HEK293T (cell line): ENCODE results near the gene ERC2.

Experiments
- CTCF ChIA-PET: fragments of 350-600 bp; formaldehyde crosslinking; extraction: SDS; loops from one replicate; lab custom pipeline; 2021; ENCODE audit warnings: antibody characterized with exemption, inconsistent platforms; lab: Yijun Ruan, JAX
- POLR2A ChIA-PET: fragments of 350-600 bp; formaldehyde crosslinking; extraction: SDS; loops from one replicate; lab custom pipeline; 2020; ENCODE audit warnings: antibody characterized with exemption, inconsistent platforms; lab: Yijun Ruan, JAX
- DNase-seq: peaks from one replicate; pipeline ENCODE4 v3.0.0; 2012; ENCODE audit warnings: mixed read lengths; ENCODE audit errors: extremely low spot score
- ARNT ChIP-seq: fragments of 450-650 bp; IDR thresholded peaks from 2 replicates; pipeline ENCODE4 v1.6.1; 2017; ENCODE audit warnings: mild to moderate bottlenecking
- BHLHE40 ChIP-seq: fragments of 450-650 bp; IDR thresholded peaks from 2 replicates; pipeline ENCODE4 v1.6.1; 2016; ENCODE audit warnings: mild to moderate bottlenecking, moderate library complexity, borderline replicate concordance
- CTBP1 ChIP-seq: fragments of 450-650 bp; IDR thresholded peaks from 2 replicates; pipeline ENCODE4 v1.6.1; 2016; ENCODE audit warnings: borderline replicate concordance
- ELF4 ChIP-seq: fragments of 450-650 bp; IDR thresholded peaks from 2 replicates; pipeline ENCODE4 v1.6.1; 2017; ENCODE audit warnings: antibody characterized with exemption
- FOXA1 ChIP-seq: fragments of 450-650 bp; IDR thresholded peaks from 2 replicates; pipeline ENCODE4 v1.6.1; 2016; ENCODE audit warnings: mild to moderate bottlenecking
- FOXK2 ChIP-seq: fragments of 450-650 bp; IDR thresholded peaks from 2 replicates; pipeline ENCODE4 v1.6.1; 2016; ENCODE audit warnings: mild to moderate bottlenecking
- FOXM1 ChIP-seq: fragments of 450-650 bp; IDR thresholded peaks from 2 replicates; pipeline ENCODE4 v1.6.1; 2017; ENCODE audit warnings: mild to moderate bottlenecking, borderline replicate concordance
- HDGF ChIP-seq: fragments of 450-650 bp; IDR thresholded peaks from 2 replicates; pipeline ENCODE4 v1.6.1; 2017; ENCODE audit warnings: antibody characterized with exemption, borderline replicate concordance
- L3MBTL2 ChIP-seq: fragments of 450-650 bp; conservative IDR thresholded peaks from 2 replicates; pipeline ENCODE4 v1.6.1; 2016; ENCODE audit warnings: mild to moderate bottlenecking
- LEF1 ChIP-seq: fragments of 450-650 bp; IDR thresholded peaks from 2 replicates; pipeline ENCODE4 v1.6.1; 2017; ENCODE audit warnings: mild to moderate bottlenecking, borderline replicate concordance
- NFRKB ChIP-seq: fragments of 450-650 bp; IDR thresholded peaks from 2 replicates; pipeline ENCODE4 v1.6.1; 2016; ENCODE audit warnings: mild to moderate bottlenecking, moderate library complexity
- PKNOX1 ChIP-seq: fragments of 450-650 bp; IDR thresholded peaks from 2 replicates; pipeline ENCODE4 v1.6.1; 2016
- SP1 ChIP-seq: fragments of 450-650 bp; IDR thresholded peaks from 2 replicates; pipeline ENCODE4 v1.6.1; 2017
- SUZ12 ChIP-seq: fragments of 450-650 bp; IDR thresholded peaks from 2 replicates; pipeline ENCODE4 v1.6.1; 2016; ENCODE audit warnings: mild to moderate bottlenecking
- TARDBP ChIP-seq: fragments of 450-650 bp; IDR thresholded peaks from 2 replicates; pipeline ENCODE4 v1.6.1; 2016
- ZNF384 ChIP-seq: fragments of 450-650 bp; IDR thresholded peaks from 2 replicates; pipeline ENCODE4 v1.6.1; 2016

ERC2 gene

GRCh38 chr3:56290374-56290773 is 177.9 kb downstream of the ERC2 start:
- ChIA-PET POLR2A (no interaction called here), CTCF (interaction anchor here (0.6 to 1.0 kb wide), 2 partner anchors 13 to 321 kb away, joined by 3 to 4 read pairs; no protein-coding TSS in a partner anchor)
- DNase-seq: no peak
- no peak for TF ChIP-seq FOXM1
- TF ChIP-seq HDGF: no peak
- TF ChIP-seq ARNT: no peak
- no peak for TF ChIP-seq BHLHE40
- no peak for TF ChIP-seq SUZ12
- TF ChIP-seq TARDBP: no peak
- no peak for TF ChIP-seq FOXK2
- TF ChIP-seq CTBP1: no peak
- no peak for TF ChIP-seq SP1
- no peak for TF ChIP-seq L3MBTL2
- no peak for TF ChIP-seq PKNOX1
- TF ChIP-seq LEF1: no peak

GRCh38 chr3:56288258-56288657 is 180.0 kb downstream of the ERC2 start:
- ChIA-PET POLR2A (no interaction called here), CTCF (no interaction called here)
- DNase-seq: no peak
- TF ChIP-seq FOXA1: no peak
- TF ChIP-seq LEF1: no peak
- no peak for TF ChIP-seq SP1
- no peak for TF ChIP-seq NFRKB
- TF ChIP-seq TARDBP: no peak
- TF ChIP-seq ARNT: no peak
- TF ChIP-seq CTBP1: no peak
- TF ChIP-seq FOXK2: no peak
- TF ChIP-seq ZNF384: no peak
- TF ChIP-seq ELF4: no peak

GRCh38 chr3:56282341-56282740 is 185.9 kb downstream of the ERC2 start:
- no peak for TF ChIP-seq HDGF
- no peak for TF ChIP-seq BHLHE40
- no peak for TF ChIP-seq ZNF384
- no peak for TF ChIP-seq L3MBTL2
- TF ChIP-seq LEF1: no peak
- TF ChIP-seq ELF4: no peak
- POLR2A ChIA-PET: no interaction called here
- no peak for DNase-seq
- CTCF ChIA-PET: no interaction called here

GRCh38 chr3:56277236-56277635 is 191.0 kb downstream of the ERC2 start:
- CTCF ChIA-PET: interaction anchor here (1.1 kb wide), 1 partner anchor 26 kb away, joined by 3 read pairs; no protein-coding TSS in a partner anchor
- no peak for DNase-seq

GRCh38 chr3:56275120-56275519 is 193.1 kb downstream of the ERC2 start:
- CTCF ChIA-PET: no interaction called here
- DNase-seq: no peak
- TF ChIP-seq SUZ12 (no peak), FOXK2 (no peak), PKNOX1 (no peak), ARNT (no peak), SP1 (no peak), FOXM1 (no peak), BHLHE40 (no peak), CTBP1 (no peak), ZNF384 (no peak), NFRKB (no peak), HDGF (no peak), LEF1 (no peak), L3MBTL2 (no peak), ELF4 (no peak), FOXA1 (no peak), TARDBP (no peak)
- POLR2A ChIA-PET: no interaction called here

More at GRCh38 chr3:56277236-56277635, 191.0 kb downstream of the ERC2 start:
- POLR2A ChIA-PET: no interaction called here
- TF ChIP-seq ARNT (no peak), BHLHE40 (no peak), PKNOX1 (no peak), HDGF (no peak), NFRKB (no peak), SP1 (no peak), CTBP1 (no peak), SUZ12 (no peak), FOXK2 (no peak), TARDBP (no peak), FOXM1 (no peak), ZNF384 (no peak), LEF1 (no peak), FOXA1 (no peak)

- POLR2A ChIA-PET: no interaction called here
- no peak for DNase-seq
- no peak for TF ChIP-seq ZNF384
- TF ChIP-seq ARNT: no peak
- TF ChIP-seq BHLHE40: no peak
- no peak for TF ChIP-seq FOXK2
- no peak for TF ChIP-seq HDGF
- no peak for TF ChIP-seq PKNOX1
- TF ChIP-seq SP1: no peak
- TF ChIP-seq NFRKB: no peak
- TF ChIP-seq ELF4: no peak
- no peak for TF ChIP-seq CTBP1
- no peak for TF ChIP-seq L3MBTL2
- TF ChIP-seq FOXM1: no peak
- TF ChIP-seq LEF1: no peak
- TF ChIP-seq SUZ12: no peak
- no peak for TF ChIP-seq TARDBP
- TF ChIP-seq FOXA1: no peak
- CTCF ChIA-PET: interaction anchor here (1.3 kb wide), 1 partner anchor 10 kb away, joined by 5 read pairs; no protein-coding TSS in a partner anchor
Measured at GRCh38 chr3:56269755-56270535, 198.3 kb downstream of the ERC2 start.
